HG03196 (cell line): ENCODE measurements around the gene LRRC8E.

Experiments used
- ATAC-seq: cut with Tn5 transposase; IDR thresholded peaks from one replicate; pipeline ENCODE4 v1.9.1; 2021; ENCODE audit not compliant: unreplicated experiment

LRRC8E gene

GRCh38 chr19:7888145-7888825, at the start of gene LRRC8E:
Gene LRRC8E, plus strand, starts transcription at chr19:7888510. Its CDS starts 7,094 bp downstream, at chr19:7895604.
- no peak for ATAC-seq

DNA sequence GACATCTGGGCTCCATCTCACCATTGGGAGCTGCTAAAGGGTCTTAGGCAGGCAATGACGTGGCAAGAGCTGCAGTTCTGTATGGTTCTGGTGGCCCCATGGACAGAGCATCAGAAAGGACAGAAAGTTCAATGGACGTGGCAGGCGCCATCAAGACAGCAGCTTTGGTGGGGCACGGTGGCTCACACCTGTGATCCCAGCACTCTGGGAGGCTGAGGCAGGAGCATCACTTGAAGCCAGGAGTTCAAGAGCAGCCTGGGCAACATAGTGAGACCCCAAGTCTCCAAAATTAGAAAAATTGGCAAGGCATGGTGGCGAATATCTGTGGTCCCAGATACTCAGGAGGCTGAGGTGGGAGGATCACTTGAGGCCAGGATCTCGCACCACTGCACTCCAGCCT, 48.8 kb upstream of the LRRC8E start:
- no peak for ATAC-seq

- no peak for ATAC-seq
Observed at GRCh38 chr19:7840629-7841028, 47.7 kb upstream of the LRRC8E start.

DNA sequence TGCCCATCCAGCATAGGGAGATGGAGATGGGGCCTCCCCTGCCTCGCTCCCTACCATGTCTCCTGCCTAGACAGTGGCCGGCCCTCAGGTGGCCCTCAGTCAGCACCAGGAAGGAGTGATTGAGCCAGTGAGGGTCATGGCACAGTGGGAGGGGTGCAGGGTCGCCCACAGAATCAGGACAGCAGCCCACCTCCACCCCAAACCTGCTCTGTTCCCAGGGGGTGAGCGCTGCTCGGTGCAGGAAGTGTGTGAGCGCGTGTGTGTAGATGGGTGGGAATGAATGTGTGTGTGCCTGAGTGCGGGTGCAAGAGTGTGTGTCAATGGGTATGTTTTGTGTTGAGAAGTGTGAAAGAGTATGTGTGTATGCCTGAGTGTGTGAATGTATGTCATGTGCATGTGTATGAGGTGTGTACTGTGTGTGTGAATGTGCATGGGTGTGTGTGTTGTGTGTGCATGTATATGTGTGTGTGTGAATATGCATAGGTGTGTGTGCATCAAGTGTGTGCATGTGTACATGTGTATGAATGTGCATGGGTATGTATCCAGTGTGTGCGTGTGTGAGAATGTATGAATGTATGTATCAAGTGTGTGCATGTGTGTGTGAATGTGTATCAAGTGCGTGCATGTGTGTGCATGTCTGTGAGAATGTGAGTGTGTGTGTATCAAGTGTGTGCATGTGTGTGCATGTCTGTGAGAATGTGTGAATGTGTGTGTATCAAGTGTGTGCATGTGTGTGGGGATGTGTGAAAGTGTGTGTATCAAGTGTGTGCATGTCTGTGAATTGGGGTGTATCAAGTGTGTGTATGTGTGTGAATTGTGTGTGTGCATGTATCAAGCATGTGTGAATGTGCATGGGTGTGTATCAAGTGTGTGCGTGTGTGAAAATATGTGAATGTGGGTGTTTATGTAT, 46.3 kb upstream of the LRRC8E start:
- no peak for ATAC-seq

DNA sequence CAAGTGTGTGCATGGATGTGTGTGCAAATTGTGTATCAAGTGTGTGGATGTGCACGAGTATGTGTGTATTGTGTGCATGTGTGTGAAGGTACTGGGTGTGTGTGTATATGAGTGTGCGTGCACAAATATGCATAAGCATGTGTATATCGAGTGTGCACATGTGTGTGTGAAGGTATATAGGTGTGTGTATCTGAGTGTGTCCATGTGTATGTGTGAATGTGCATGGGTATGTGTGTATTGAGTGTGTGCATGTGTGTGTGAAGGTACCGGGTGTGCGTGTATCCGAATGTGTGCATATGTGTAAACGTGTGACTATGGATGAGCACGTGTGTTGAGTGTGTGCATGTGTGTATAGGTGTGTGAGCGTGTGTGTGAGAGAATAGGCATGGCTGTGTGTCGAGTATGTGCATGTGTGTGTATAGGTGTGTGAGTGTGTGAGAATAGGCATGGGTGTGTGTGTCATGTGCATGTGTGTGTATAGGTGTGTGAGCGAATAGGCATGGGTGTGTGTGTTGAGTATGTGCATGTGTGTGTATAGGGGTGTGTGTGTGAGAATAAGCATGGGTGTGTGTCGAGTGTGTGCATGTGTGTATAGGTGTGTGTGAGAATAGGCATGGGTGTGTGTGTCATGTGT, 45.5 kb upstream of the LRRC8E start:
- no peak for ATAC-seq

GRCh38 chr19:7843521-7843920, 44.8 kb upstream of the LRRC8E start:
- ATAC-seq = no peak

GRCh38 chr19:7844405-7844804, 43.9 kb upstream of the LRRC8E start:
- no peak for ATAC-seq

DNA sequence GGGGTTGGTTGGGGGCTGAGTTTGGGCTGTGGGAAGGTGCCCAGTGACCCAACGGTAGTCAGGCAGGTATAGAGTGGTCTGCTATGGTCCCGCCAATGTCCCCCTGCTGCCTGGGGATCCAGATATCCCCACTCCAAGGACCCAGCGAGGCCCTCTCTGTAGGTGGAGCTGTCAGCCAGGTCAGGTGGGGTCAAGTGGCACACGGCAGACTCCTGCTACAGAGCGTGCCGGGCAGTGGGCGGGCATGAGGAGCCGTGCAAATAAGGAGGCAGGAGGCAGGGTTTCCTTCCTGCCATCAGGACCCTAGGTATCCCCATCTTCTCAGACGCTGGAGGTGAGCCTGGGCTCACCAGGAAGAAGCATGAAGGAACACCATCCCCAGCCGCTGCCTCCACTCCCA, 43.4 kb upstream of the LRRC8E start:
- no peak for ATAC-seq

GRCh38 chr19:7845390-7846154, 42.7 kb upstream of the LRRC8E start:
- no peak for ATAC-seq

DNA sequence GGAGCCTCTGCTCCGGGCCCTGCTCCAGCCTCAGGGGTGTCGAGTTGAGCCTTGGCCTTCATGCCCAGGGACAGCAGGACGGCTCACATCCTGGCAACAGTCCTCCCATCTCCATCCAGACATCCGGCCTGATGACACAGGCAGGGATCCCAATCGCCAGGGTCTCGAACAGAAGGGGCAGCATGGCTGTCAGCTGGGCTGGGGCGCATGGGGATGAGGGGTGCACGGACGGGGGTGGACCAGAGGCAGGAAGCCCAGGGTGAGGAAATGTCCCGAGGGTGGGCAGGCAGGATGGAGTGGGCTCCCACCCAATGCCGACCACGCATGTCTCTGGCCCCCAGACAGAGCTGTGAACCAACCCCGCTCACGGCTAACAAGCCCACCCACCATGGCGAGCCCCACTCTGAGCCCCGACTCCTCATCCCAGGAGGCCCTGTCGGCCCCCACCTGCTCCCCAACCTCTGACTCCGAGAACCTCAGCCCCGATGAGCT, 42.1 kb upstream of the LRRC8E start:
- no peak for ATAC-seq

- no peak for ATAC-seq
Observed at GRCh38 chr19:7847664-7848063, 40.6 kb upstream of the LRRC8E start.

DNA sequence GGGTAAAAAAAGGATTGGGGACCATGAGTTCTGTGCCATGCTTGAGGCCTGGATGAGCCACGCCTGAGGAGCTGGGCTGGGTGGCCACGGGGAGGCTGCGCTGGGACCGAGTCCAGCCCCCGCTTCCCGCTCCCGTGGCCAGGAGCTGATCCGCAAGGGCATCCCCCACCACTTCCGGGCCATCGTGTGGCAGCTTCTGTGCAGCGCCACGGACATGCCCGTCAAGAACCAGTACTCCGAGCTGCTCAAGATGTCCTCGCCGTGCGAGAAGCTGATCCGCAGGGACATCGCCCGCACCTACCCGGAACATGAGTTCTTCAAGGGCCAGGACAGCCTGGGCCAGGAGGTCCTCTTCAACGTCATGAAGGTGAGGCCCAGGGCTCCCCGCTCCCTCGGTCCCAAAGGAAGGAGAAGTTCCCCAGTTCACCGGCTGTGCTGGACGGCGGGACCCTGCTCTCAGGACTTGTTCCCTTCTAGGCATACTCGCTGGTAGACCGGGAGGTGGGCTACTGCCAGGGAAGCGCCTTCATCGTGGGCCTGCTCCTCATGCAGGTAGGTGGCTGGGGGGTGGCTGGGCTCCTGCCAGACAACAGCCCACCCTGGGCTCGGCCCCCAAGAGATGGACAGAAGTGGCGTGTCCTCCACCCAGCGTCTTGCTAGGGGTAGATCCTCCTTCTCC, 39.4 kb upstream of the LRRC8E start:
- no peak for ATAC-seq

GRCh38 chr19:7849631-7849999, 38.7 kb upstream of the LRRC8E start:
- ATAC-seq = no peak

DNA sequence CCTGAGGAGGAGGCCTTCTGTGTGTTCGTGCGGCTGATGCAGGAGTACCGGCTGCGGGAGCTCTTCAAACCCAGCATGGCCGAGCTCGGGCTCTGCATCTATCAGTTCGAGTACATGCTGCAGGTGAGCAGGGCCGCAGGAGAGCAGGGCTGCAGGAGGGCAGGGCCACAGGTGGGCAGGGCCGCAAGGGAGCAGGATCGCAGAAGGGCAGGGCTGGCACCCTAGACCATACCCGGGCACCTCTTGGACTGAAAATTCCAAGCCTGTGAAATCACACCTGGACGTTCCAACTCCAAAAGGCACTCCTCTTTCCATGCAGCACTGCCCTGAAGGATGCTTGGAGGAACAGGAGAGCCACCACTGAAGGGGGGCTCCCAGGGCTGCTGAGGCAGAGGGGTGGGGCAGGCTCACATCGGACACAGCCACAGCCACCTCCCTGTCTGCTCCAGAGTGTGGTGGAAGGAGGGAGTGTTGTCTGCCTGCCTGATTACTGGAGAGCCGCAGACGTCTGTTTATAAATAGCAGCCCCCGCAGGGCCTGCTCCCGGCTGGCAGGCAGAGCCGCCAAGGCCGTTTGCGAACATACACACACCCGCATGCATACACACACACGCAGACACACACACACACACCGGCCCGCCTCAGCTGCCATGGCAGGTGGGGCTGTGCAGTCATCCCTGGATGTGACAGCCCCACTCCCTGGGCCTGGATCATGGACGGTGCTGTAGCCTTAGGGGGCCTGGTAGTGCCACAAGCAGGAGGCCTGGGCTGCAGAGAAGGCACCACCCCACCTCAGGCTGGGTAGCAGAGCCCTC, 38.1 kb upstream of the LRRC8E start:
- ATAC-seq = no peak

GRCh38 chr19:7850945-7851622, 37.2 kb upstream of the LRRC8E start:
- no peak for ATAC-seq

- ATAC-seq = no peak
Observed at GRCh38 chr19:7851623-7852500, 36.4 kb upstream of the LRRC8E start.

GRCh38 chr19:7852851-7853769, 35.2 kb upstream of the LRRC8E start:
- no peak for ATAC-seq
